ENCODE results near the gene LRTM2.

Gene LRTM2

DNA sequence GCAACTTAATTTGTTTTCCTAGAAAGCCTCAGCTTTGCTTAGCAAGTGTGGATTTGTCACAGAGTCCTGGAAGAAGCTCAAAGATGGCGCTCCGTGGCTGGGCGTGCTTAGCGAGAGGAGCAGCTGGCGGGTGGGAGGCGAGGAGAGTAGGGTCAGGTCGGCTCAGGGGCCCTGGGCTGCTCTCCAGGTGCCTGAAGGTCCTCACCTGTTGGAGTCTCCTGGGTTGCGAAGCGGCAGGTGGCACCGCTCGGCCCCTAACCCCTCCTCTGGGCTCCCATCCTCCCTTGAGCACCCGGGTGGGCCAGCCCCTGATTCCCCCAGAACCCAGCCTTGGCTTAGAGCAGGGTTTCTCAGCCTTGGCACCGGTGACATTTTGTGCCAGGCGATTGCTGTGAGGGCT is 25.1 kb downstream of the LRTM2 start:
- ChIA-PET POLR2A (no interaction called here), CTCF (no interaction called here)
- DNase-seq (ENCODE audit: extremely low spot score): no peak
- TF ChIP-seq ARNT (IDR thresholded peaks at IDR 0.05): no peak
- no peak for TF ChIP-seq NFRKB (IDR thresholded peaks at IDR 0.05)
- TF ChIP-seq TARDBP (IDR thresholded peaks at IDR 0.05): no peak
- no peak for TF ChIP-seq FOXK2 (IDR thresholded peaks at IDR 0.05)
- no peak for TF ChIP-seq FOXM1 (IDR thresholded peaks at IDR 0.05; ENCODE audit: borderline replicate concordance)
- no peak for TF ChIP-seq ELF4 (IDR thresholded peaks at IDR 0.05)
- no peak for TF ChIP-seq SP1 (IDR thresholded peaks at IDR 0.05)
- no peak for TF ChIP-seq L3MBTL2 (conservative IDR thresholded peaks at IDR 0.05)
- TF ChIP-seq HDGF (IDR thresholded peaks at IDR 0.05; ENCODE audit: borderline replicate concordance): no peak

GRCh38 chr12:1845886-1846285 is 25.5 kb downstream of the LRTM2 start:
- no peak for DNase-seq (ENCODE audit: extremely low spot score)
- ChIA-PET CTCF (no interaction called here), POLR2A (no interaction called here)
- TF ChIP-seq ARNT (IDR thresholded peaks at IDR 0.05): no peak
- TF ChIP-seq L3MBTL2 (conservative IDR thresholded peaks at IDR 0.05): no peak
- TF ChIP-seq CTBP1 (IDR thresholded peaks at IDR 0.05; ENCODE audit: borderline replicate concordance): no peak
- TF ChIP-seq FOXM1 (IDR thresholded peaks at IDR 0.05; ENCODE audit: borderline replicate concordance): no peak

DNA sequence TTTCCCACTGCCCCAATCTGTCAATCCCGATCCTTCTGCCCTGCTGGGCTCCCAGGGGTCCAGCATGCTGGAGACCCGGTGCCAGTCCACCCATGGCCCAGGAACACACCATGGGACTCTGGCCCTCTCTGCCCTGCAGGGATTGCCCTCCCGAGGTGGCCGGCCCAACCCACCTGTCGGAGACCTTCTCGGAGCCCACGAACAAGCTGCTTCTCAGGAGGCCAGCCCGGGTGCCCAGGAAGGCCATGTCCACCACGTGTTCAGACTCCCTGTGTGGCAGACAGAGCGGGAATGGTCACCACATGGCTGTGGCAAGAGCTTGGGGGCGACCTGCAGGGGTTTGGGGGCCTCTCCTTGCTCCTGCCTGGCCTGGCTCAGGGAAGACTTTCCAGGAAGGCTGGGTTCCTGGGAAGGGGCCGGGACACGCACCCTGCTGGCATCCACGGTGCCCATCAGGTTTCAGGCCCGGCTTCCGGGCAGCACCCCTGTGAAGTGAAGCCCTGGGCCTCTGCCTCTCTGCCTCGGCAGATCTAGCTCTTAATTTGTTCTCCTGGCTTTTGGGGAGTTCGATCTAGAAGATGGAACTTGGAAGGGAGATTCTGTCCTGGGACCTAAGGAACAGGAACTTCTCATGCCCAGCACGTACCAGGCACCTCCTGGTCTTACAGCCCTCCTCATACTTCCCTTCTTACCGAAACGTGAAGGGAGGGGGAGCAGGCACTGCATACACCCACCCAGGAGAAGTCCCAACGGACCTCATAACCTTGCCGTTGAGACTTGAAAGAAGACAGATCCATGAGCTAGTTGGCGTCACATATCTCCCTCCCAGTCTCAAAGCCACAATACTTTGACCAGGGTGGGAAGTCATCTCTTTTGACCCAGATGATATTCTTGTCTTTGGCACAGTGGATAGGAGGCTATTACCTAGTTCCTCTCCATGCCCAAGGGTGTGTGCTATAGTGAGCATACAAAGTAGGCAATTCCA is 26.3 kb downstream of the LRTM2 start:
- no peak for DNase-seq (ENCODE audit: extremely low spot score)
- ChIA-PET CTCF (no interaction called here), POLR2A (no interaction called here)
- TF ChIP-seq ELF4 (IDR thresholded peaks at IDR 0.05) (no peak), ARNT (IDR thresholded peaks at IDR 0.05) (no peak), LEF1 (IDR thresholded peaks at IDR 0.05; ENCODE audit: borderline replicate concordance) (no peak), SUZ12 (IDR thresholded peaks at IDR 0.05) (no peak), FOXK2 (IDR thresholded peaks at IDR 0.05) (no peak), FOXM1 (IDR thresholded peaks at IDR 0.05; ENCODE audit: borderline replicate concordance) (no peak), HDGF (IDR thresholded peaks at IDR 0.05; ENCODE audit: borderline replicate concordance) (no peak), TARDBP (IDR thresholded peaks at IDR 0.05) (no peak), FOXA1 (IDR thresholded peaks at IDR 0.05) (no peak), CTBP1 (IDR thresholded peaks at IDR 0.05; ENCODE audit: borderline replicate concordance) (no peak), NFRKB (IDR thresholded peaks at IDR 0.05) (no peak), L3MBTL2 (conservative IDR thresholded peaks at IDR 0.05) (no peak), BHLHE40 (IDR thresholded peaks at IDR 0.05; ENCODE audit: borderline replicate concordance) (no peak), SP1 (IDR thresholded peaks at IDR 0.05) (no peak), ZNF384 (IDR thresholded peaks at IDR 0.05) (no peak)
- TF ChIP-seq, protein P1, sequence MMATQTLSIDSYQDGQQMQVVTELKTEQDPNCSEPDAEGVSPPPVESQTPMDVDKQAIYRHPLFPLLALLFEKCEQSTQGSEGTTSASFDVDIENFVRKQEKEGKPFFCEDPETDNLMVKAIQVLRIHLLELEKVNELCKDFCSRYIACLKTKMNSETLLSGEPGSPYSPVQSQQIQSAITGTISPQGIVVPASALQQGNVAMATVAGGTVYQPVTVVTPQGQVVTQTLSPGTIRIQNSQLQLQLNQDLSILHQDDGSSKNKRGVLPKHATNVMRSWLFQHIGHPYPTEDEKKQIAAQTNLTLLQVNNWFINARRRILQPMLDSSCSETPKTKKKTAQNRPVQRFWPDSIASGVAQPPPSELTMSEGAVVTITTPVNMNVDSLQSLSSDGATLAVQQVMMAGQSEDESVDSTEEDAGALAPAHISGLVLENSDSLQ (IDR thresholded peaks at IDR 0.05): no peak

DNA sequence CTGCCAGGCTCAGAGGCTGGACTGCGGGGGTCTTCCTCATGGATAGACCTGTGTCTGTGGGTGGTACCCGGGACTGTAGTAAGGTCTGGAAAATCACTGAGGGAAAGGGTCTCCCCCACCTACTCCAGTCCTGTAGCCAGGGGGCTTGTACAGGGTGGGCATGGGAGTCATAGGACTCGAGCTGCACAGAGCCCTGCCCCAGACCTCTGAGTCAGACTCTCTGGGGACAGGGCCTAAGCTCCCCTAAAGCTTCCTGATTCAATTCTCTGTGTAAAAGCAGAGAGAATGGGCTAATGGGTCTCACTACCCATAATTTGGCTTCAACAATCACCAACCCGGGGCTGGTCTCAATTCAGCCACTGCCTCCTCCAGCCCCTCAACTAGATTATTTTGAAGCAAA is 27.0 kb downstream of the LRTM2 start:
- CTCF ChIA-PET: no interaction called here
- DNase-seq (ENCODE audit: extremely low spot score): no peak
- POLR2A ChIA-PET: no interaction called here

GRCh38 chr12:1848146-1848545 is 27.8 kb downstream of the LRTM2 start:
- ChIA-PET CTCF (no interaction called here), POLR2A (no interaction called here)
- TF ChIP-seq, protein P1 (IDR thresholded peaks at IDR 0.05): no peak
- no peak for TF ChIP-seq CTBP1 (IDR thresholded peaks at IDR 0.05; ENCODE audit: borderline replicate concordance)
- TF ChIP-seq ARNT (IDR thresholded peaks at IDR 0.05): no peak
- no peak for TF ChIP-seq LEF1 (IDR thresholded peaks at IDR 0.05; ENCODE audit: borderline replicate concordance)
- no peak for TF ChIP-seq ZNF384 (IDR thresholded peaks at IDR 0.05)
- no peak for TF ChIP-seq HDGF (IDR thresholded peaks at IDR 0.05; ENCODE audit: borderline replicate concordance)
- DNase-seq (ENCODE audit: extremely low spot score): no peak

More for the DNA sequence above, 27.0 kb downstream of the LRTM2 start:
- no peak for TF ChIP-seq ARNT (IDR thresholded peaks at IDR 0.05)
- no peak for TF ChIP-seq SUZ12 (IDR thresholded peaks at IDR 0.05)
- TF ChIP-seq, protein P1 (IDR thresholded peaks at IDR 0.05): no peak
- no peak for TF ChIP-seq FOXM1 (IDR thresholded peaks at IDR 0.05; ENCODE audit: borderline replicate concordance)
- TF ChIP-seq ELF4 (IDR thresholded peaks at IDR 0.05): no peak
- no peak for TF ChIP-seq CTBP1 (IDR thresholded peaks at IDR 0.05; ENCODE audit: borderline replicate concordance)
- TF ChIP-seq ZNF384 (IDR thresholded peaks at IDR 0.05): no peak
- TF ChIP-seq FOXA1 (IDR thresholded peaks at IDR 0.05): no peak
- TF ChIP-seq BHLHE40 (IDR thresholded peaks at IDR 0.05; ENCODE audit: borderline replicate concordance): no peak
- TF ChIP-seq TARDBP (IDR thresholded peaks at IDR 0.05): no peak
- TF ChIP-seq NFRKB (IDR thresholded peaks at IDR 0.05): no peak
- no peak for TF ChIP-seq FOXK2 (IDR thresholded peaks at IDR 0.05)

DNA sequence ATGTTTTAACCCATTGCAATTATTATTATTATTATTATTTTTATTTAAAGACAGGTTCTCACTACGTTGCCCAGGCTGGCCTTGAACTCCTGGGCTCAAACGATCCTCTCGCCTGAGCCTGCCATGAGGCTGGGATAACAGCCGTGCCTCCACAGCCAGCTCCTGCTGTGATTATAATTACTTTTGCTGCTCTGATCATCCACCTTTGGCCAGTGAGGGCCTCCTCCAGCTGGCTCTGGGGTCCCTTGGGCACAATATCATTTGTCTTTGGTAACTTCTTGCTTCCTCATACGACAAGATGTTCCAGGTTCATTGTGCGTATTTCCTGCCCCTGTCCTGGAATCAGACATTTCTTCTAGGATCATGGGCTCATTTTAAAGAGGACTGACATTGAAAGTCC is 28.4 kb downstream of the LRTM2 start:
- ChIA-PET CTCF (interaction anchor here (0.7 kb wide), 1 partner anchor 580 kb away, joined by 3 read pairs; no protein-coding TSS in a partner anchor), POLR2A (no interaction called here)
- TF ChIP-seq ARNT (IDR thresholded peaks at IDR 0.05): no peak
- no peak for TF ChIP-seq FOXM1 (IDR thresholded peaks at IDR 0.05; ENCODE audit: borderline replicate concordance)
- TF ChIP-seq ELF4 (IDR thresholded peaks at IDR 0.05): no peak
- no peak for TF ChIP-seq BHLHE40 (IDR thresholded peaks at IDR 0.05; ENCODE audit: borderline replicate concordance)

More for the DNA sequence above, 28.4 kb downstream of the LRTM2 start:
- no peak for DNase-seq (ENCODE audit: extremely low spot score)
